ENCODE data around the gene SCMH1. TPM values are rescaled to one million over a fixed set of nuclear protein-coding genes. Genes with fewer than 3 reads are reported as not detected.

Gene SCMH1
- total and polyA plus RNA-seq, 2 experiments from 2014 or later: 15.0 to 19.4 TPM

- no peak overlapping the region for H3K4me2 ChIP-seq
- Mint-ChIP-seq H3K27ac (no peak overlapping the region), H3K9me3 (peaks cover 6% of the 10 kb centered on the region; the same call in 2 of the 3 replicates), H3K4me3 (no peak overlapping the region), H3K36me3 (ENCODE audit: low read depth) (no peaks in the 10 kb centered on the region), H3K27me3 (ENCODE audit: insufficient read depth, low read depth, poor library complexity) (no peaks in the 10 kb centered on the region), H3K4me1 (no peaks in the 10 kb centered on the region)
- H3K27ac ChIP-seq (ENCODE audit: low read depth): no peak overlapping the region
- H3K27me3 ChIP-seq (ENCODE audit: insufficient read depth): no peaks in the 10 kb centered on the region
- no peaks in the 10 kb centered on the region for H3K36me3 ChIP-seq (ENCODE audit: insufficient read depth)
- no peaks in the 10 kb centered on the region for H3K79me2 ChIP-seq (replicated peaks; ENCODE audit: insufficient read depth)
- DNase-seq (ENCODE audit: low spot score) (no peak), ATAC-seq (no peak)
- peaks cover 18% of the 10 kb centered on the region; the same call in 1 of the 2 replicates for H3K9me2 ChIP-seq (ENCODE audit: insufficient read depth)
- H2AFZ ChIP-seq: no peak overlapping the region
- H3F3A ChIP-seq (replicated peaks; ENCODE audit: low read depth): no peaks in the 10 kb centered on the region
- no peak overlapping the region for H3K4me3 ChIP-seq
- no peak for TF ChIP-seq ZNF114 (CRISPR knock-in tag; IDR thresholded peaks at IDR 0.05)
- TF ChIP-seq POLR2AphosphoS5 (IDR thresholded peaks at IDR 0.05; ENCODE audit: low read depth): no peak
- TF ChIP-seq CTCF (conservative IDR thresholded peaks at IDR 0.05; ENCODE audit: low read depth in 2 of 2): no peak
- no peak for TF ChIP-seq JUNB (IDR thresholded peaks at IDR 0.05; ENCODE audit: unreplicated experiment)
- TF ChIP-seq STAT1 (IDR thresholded peaks at IDR 0.05; ENCODE audit: unreplicated experiment): no peak
- TF ChIP-seq EZH2phosphoT487 (IDR thresholded peaks at IDR 0.05; ENCODE audit: unreplicated experiment): no peak
- TF ChIP-seq CREB1 (CRISPR knock-in tag; IDR thresholded peaks at IDR 0.05; ENCODE audit: low read depth): no peak
- no peak for TF ChIP-seq EZH2 (IDR thresholded peaks at IDR 0.05; ENCODE audit: low read depth, unreplicated experiment)
- TF ChIP-seq REST (IDR thresholded peaks at IDR 0.05; ENCODE audit: unreplicated experiment): no peak
- TF ChIP-seq NANOG (IDR thresholded peaks at IDR 0.05; ENCODE audit: borderline replicate concordance): no peak
- TF ChIP-seq ZNF331 (CRISPR knock-in tag; IDR thresholded peaks at IDR 0.05; ENCODE audit: low read depth): no peak
- TF ChIP-seq ZNF462 (CRISPR knock-in tag; IDR thresholded peaks at IDR 0.05): no peak
- TF ChIP-seq ETS1 (IDR thresholded peaks at IDR 0.05): no peak
- H3K4me1 ChIP-seq (ENCODE audit: insufficient read depth): no peaks in the 10 kb centered on the region
- H4K20me1 ChIP-seq (replicated peaks; ENCODE audit: insufficient read depth): no peaks in the 10 kb centered on the region
Observed at GRCh38 chr1:41259221-41259620, 17.1 kb upstream of the SCMH1 start.
